Non-pigmented ciliary epithelial cell (primary cell): ENCODE data around the gene SHC4.
"Not testable (repeated sequence)": the region's sequence is repeated elsewhere in the genome, so short reads cannot be mapped to it uniquely, and the experiment has no call there.

ENCODE experiments used
- DNase-seq: peaks from one replicate; pipeline ENCODE4 v3.0.0-alpha.2; 2010; ENCODE audit warnings: low read depth

SHC4 gene

GRCh38 chr15:48796521-48796920 is 167.2 kb downstream of the SHC4 start:
- no peak for DNase-seq

DNA sequence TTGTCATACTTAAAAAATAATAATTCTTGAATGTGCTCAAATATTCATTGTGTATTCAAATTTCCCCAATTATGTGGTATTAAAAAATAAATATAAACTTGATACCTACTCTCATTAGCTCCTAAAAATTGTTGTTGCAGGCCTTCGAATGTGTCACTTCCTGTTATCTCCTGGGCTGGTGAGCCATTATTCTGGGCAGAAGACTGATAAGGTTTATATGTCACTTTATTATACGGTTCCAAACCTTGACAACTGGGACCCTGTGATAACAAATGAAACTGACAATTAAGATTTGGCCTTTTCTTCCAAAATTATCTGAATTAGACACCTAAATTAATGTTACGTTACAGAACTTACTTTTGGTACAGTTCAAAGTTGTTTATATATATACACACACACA is 167.8 kb downstream of the SHC4 start:
- DNase-seq: no peak

GRCh38 chr15:48794697-48795134 is 169.0 kb downstream of the SHC4 start:
- DNase-seq: no peak

GRCh38 chr15:48792408-48792807 is 171.3 kb downstream of the SHC4 start:
- DNase-seq: no peak

- DNase-seq: not testable (repeated sequence)
Observed at GRCh38 chr15:48790466-48791115, 173.1 kb downstream of the SHC4 start.

- DNase-seq: no peak
Observed at GRCh38 chr15:48785712-48786111, 178.0 kb downstream of the SHC4 start.

DNA sequence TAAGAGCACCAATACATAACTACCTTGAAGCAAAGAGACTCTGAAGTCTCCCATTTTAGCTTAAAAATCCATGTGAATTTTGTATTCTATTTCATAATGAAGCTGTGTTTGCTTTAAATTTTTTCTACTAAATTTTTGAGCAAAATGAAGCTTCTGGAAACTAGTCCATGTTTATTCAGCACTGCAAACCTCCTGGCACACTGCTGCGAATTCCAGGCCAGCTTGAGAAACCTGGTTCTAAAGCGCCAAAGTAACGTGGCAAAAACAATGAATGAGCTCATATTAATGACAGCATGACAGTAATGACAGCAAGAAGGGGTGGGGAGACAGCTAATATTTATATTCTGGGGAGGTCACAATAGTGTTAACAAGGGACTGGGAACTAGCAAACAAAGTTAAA is 178.5 kb downstream of the SHC4 start:
- no peak for DNase-seq

- DNase-seq: no peak
Observed at GRCh38 chr15:48784756-48785155, 179.0 kb downstream of the SHC4 start.

DNA sequence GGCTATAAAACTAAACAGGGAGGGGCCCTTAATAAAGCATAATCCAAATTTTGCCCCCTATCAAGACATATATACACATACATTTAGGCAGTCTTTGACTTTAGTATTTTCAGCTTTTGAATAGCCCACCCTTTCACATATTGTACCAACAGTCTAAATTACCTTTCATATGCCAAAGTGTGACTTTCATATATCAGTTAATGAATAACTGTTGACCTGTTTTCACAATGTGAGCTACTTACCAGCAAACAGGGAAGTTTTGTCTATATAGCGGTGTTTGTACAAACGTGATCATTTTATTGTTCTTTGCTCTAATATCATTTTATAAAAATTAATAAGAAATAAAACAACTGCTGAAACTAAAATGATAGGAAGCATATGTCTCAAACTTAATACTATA is 180.8 kb downstream of the SHC4 start:
- no peak for DNase-seq

DNA sequence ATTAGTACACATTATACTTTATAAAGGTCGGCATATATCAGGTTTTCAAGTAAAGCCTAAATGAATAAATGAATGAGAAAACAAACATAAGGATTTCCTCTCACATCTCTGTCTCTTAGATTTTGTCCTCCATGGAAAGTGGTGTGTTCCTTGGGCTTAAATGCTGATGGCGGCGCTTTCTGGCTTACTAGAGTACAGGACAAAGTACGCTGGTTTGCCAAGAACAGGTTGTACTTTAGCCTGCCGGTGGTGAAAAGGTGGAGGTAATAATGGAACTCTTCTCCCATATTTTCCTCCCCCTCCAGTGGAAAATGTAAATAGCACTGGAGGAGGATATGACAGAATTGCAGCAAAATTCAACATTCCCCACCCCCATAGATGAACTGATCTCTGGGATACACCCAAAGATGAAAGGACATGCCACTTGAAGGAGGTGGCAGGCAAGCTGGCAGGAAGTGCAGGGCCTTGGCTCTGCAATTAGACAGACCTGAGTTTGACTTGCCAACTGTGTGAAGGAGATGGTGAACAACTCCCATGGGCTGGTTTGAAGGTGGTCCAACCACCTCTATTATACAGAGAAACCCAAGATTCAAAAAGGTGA is 182.1 kb downstream of the SHC4 start:
- no peak for DNase-seq

GRCh38 chr15:48781017-48781416 is 182.7 kb downstream of the SHC4 start:
- DNase-seq: no peak

- DNase-seq: no peak
Observed at GRCh38 chr15:48778331-48778730, 185.4 kb downstream of the SHC4 start.

DNA sequence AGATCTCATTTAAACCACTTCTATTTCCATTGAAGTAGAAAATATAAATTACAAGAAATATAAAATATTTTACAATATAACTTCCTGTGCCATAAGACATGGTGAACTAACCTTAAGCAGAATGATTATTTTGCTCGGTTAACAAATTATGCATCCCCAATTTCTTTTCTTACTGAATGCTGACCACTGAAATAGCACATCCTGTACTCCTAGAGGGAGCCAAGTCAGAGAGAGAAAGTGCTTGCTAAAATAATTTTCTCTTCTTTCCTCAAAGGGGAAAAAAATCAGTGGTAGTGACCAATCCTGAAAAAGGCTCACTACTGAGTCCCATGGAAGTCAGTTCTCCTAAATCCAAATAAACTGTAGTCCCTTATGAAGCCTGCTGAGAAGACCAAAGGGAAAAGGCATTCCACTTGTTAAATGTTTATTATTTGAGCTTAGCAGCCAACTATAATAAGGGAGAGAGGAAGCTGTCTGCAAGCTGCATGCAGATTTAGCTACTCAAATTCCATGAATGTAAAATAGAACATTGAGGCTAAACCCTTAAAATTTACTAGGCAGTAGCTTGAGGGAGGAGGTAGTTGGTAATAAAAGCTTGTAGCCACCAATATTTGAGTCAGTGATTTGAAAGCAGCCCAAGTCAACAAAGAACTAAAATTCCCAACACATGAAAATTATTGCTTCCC is 185.9 kb downstream of the SHC4 start:
- no peak for DNase-seq

DNA sequence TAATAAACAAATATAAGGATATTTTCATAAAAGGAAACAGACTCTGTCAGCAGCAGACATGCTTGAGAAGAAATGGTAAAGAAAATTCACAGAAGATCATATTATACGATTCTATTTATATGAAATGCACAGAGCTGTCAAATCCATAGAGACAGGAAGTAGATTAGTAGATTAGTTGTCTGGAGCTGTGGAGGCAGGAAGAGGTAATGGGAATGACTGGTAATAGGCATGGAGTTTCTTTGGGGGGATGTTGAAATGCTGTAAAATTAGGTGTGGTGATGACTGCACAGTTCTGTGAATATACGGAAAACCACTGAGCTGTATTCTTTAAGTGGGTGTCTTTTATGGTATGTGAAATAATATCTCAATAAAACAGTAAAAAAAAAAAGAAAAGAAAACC is 188.2 kb downstream of the SHC4 start:
- DNase-seq: no peak

- DNase-seq: no peak
Observed at GRCh38 chr15:48774484-48774883, 189.2 kb downstream of the SHC4 start.
